HCT116 (cell line): ENCODE data around the gene MAN1A1. TPM values are rescaled to one million over a fixed set of nuclear protein-coding genes. Genes with fewer than 3 reads are reported as not detected.

ENCODE experiments used
- ATAC-seq: fragments of 200-7000 bp; cut with Tn5 transposase; 2 replicates; pipeline ENCODE4 v1.9.1; 2020; ENCODE audit warnings: mild to moderate bottlenecking, moderate library complexity
- BruUV-seq: library from RNA; stranded (reverse); fragments of 400-500 nt; replicated peaks from 2 replicates; lab custom pipeline; 2021; lab: Mats Ljungman, UMichigan
- CTCF ChIA-PET: fragments of 300-600 bp; sonication (Branson Sonifier 250); formaldehyde crosslinking; loops from one replicate; lab custom pipeline; 2021; ENCODE audit warnings: antibody characterized with exemption; lab: Charles Lee
- POLR2A ChIA-PET: fragments of 300-600, 350-600 bp; sonication (Branson Sonifier 250); formaldehyde crosslinking; loops from one replicate; lab custom pipeline; 2021; ENCODE audit warnings: antibody characterized with exemption; lab: Charles Lee
- RAD21 ChIA-PET, 2 experiments: fragments of 300-600 bp; sonication (Branson Sonifier 250); formaldehyde crosslinking; loops; one replicate each; lab custom pipeline; 2023; ENCODE audit warnings: low total read pairs in 2 of 2; ENCODE audit not compliant: uncharacterized antibody in 2 of 2, unreplicated experiment in 2 of 2, low non-redundant PET in 1 of 2; lab: Charles Lee
- DNase-seq: peaks from one replicate; pipeline ENCODE4 v3.0.0-alpha.2; 2010; ENCODE audit warnings: low read depth, low spot score
- H2AFZ ChIP-seq: fragments of 200-600 bp; shearing (Covaris generic), sonication (generic); 2 replicates; pipeline ENCODE4 v1.6.1; 2017; ENCODE audit warnings: low read depth, mixed run types, mixed read lengths, antibody characterized with exemption, low read length; ENCODE audit not compliant: poor library complexity, severe bottlenecking
- H3K27ac ChIP-seq: 2 replicates; pipeline ENCODE4 v1.5.1; 2012; ENCODE audit warnings: low read depth, low read length
- H3K27me3 ChIP-seq: fragments of 200-600 bp; sonication (generic); 2 replicates; pipeline ENCODE4 v1.6.1; 2016; ENCODE audit warnings: mixed run types, low read length, mixed read lengths; ENCODE audit not compliant: insufficient read depth
- H3K36me3 ChIP-seq, 2 experiments: fragments of 200-500 bp in 1 of 2; fragments of 200-600 bp in 1 of 2; sonication (Bioruptor generic) in 1 of 2; sonication (generic) in 1 of 2; 2 replicates each; pipeline versions ENCODE4 v1.5.1 to v1.6.1; 2014 to 2016; ENCODE audit warnings: low read length in 2 of 2, inconsistent platforms in 1 of 2, mixed read lengths in 1 of 2, mixed run types in 1 of 2; ENCODE audit not compliant: insufficient read depth in 2 of 2, control insufficient read depth in 1 of 2
- H3K4me1 ChIP-seq, 2 experiments: fragments of 200-600 bp in 1 of 2; sonication (generic) in 1 of 2; 2 replicates each; pipeline versions ENCODE4 v1.5.1 to v1.6.1; 2012 to 2017; ENCODE audit warnings: low read length in 2 of 2, inconsistent platforms in 1 of 2, mild to moderate bottlenecking in 1 of 2, mixed read lengths in 1 of 2, mixed run types in 1 of 2, moderate library complexity in 1 of 2; ENCODE audit not compliant: insufficient read depth in 2 of 2, control insufficient read depth in 1 of 2
- H3K4me2 ChIP-seq: fragments of 200-600 bp; sonication (generic); 2 replicates; pipeline ENCODE4 v1.6.1; 2017; ENCODE audit warnings: mixed run types, low read length, mixed read lengths
- H3K4me3 ChIP-seq, 2 experiments: fragments of 200-600 bp in 1 of 2; sonication (generic) in 1 of 2; replicated peaks in 1 of 2; 2 replicates each; pipeline ENCODE4 v1.5.1; 2011 to 2016; ENCODE audit warnings: low read length in 2 of 2, control low read depth in 1 of 2, low read depth in 1 of 2, mild to moderate bottlenecking in 1 of 2, mixed read lengths in 1 of 2, mixed run types in 1 of 2
- H3K79me2 ChIP-seq: fragments of 200-600 bp; sonication (generic); 2 replicates; pipeline ENCODE4 v1.6.1; 2017; ENCODE audit warnings: mild to moderate bottlenecking, mixed run types, low read length, moderate library complexity, mixed read lengths; ENCODE audit not compliant: insufficient read depth
- H3K9ac ChIP-seq: fragments of 200-600 bp; sonication (generic); 2 replicates; pipeline ENCODE4 v1.6.1; 2016; ENCODE audit warnings: low read length, mixed read lengths
- H3K9me2 ChIP-seq: fragments of 200-600 bp; sonication (generic), shearing (Covaris generic); 2 replicates; pipeline ENCODE4 v1.6.1; 2017; ENCODE audit warnings: mixed run types, mild to moderate bottlenecking, moderate library complexity; ENCODE audit not compliant: insufficient read depth
- H3K9me3 ChIP-seq, 2 experiments: fragments of 200-500 bp in 1 of 2; fragments of 200-600 bp in 1 of 2; sonication (Bioruptor generic) in 1 of 2; sonication (generic) in 1 of 2; 2 replicates each; pipeline ENCODE4 v1.6.1; 2014 to 2017; ENCODE audit warnings: low read length in 2 of 2, mixed read lengths in 2 of 2, inconsistent platforms in 1 of 2, low read depth in 1 of 2, mild to moderate bottlenecking in 1 of 2, mixed run types in 1 of 2, moderate library complexity in 1 of 2; ENCODE audit not compliant: control insufficient read depth in 1 of 2, insufficient read depth in 1 of 2
- H4K20me1 ChIP-seq: fragments of 200-600 bp; sonication (generic), shearing (Covaris generic); 2 replicates; pipeline ENCODE4 v1.6.1; 2017; ENCODE audit warnings: mixed run types, mild to moderate bottlenecking, moderate library complexity; ENCODE audit not compliant: insufficient read depth
- ATF3 ChIP-seq: IDR thresholded peaks from 2 replicates; pipeline ENCODE4 v1.6.1; 2012
- EZH2 ChIP-seq: fragments of 200-600 bp; sonication (generic); IDR thresholded peaks from 2 replicates; pipeline ENCODE4 v1.6.1; 2017; ENCODE audit warnings: antibody characterized with exemption, mixed run types
- MAX ChIP-seq: IDR thresholded peaks from 2 replicates; pipeline ENCODE4 v1.6.1; 2012
- POLR2A ChIP-seq: IDR thresholded peaks from 2 replicates; pipeline ENCODE4 v1.7.0; 2011; ENCODE audit warnings: borderline replicate concordance; ENCODE audit not compliant: insufficient read depth, insufficient read length; ENCODE audit errors: extremely low read depth
- TCF7L2 ChIP-seq: IDR thresholded peaks from 2 replicates; pipeline ENCODE4 v1.7.0; 2011; ENCODE audit warnings: borderline replicate concordance, inconsistent platforms; ENCODE audit not compliant: insufficient read depth, insufficient read length; ENCODE audit errors: extremely low read depth
- YY1 ChIP-seq: IDR thresholded peaks from 2 replicates; pipeline ENCODE4 v1.6.1; 2011; ENCODE audit warnings: low read length, low read depth, moderate library complexity, mild to moderate bottlenecking; ENCODE audit not compliant: insufficient replicate concordance; ENCODE audit errors: extremely low read depth
- ZNF274 ChIP-seq: fragments of 200-500 bp; sonication (Bioruptor generic); IDR thresholded peaks from 2 replicates; pipeline ENCODE4 v1.6.1; 2014; ENCODE audit warnings: mild to moderate bottlenecking, low read depth, low read length, inconsistent platforms
- intact Hi-C: fragments of 100-400 bp; cut with micrococcal nuclease; formaldehyde crosslinking; loops from 2 replicates; pipeline ENCODE4 v1.10.0; 2022
- total RNA-seq: library from RNA; stranded (reverse); gene quantifications from one replicate; pipeline ENCODE4 v1.2.1, GENCODE V29; 2021; ENCODE audit not compliant: unreplicated experiment

MAN1A1 gene
- total RNA-seq, 1 experiment from 2014 or later: 46.0 TPM

GRCh38 chr6:119142041-119142440, 207.5 kb downstream of the MAN1A1 start (continued):
- TF ChIP-seq YY1 (no peak), ATF3 (no peak)
- TF ChIP-seq, all 23 proteins: peak for 0

DNA sequence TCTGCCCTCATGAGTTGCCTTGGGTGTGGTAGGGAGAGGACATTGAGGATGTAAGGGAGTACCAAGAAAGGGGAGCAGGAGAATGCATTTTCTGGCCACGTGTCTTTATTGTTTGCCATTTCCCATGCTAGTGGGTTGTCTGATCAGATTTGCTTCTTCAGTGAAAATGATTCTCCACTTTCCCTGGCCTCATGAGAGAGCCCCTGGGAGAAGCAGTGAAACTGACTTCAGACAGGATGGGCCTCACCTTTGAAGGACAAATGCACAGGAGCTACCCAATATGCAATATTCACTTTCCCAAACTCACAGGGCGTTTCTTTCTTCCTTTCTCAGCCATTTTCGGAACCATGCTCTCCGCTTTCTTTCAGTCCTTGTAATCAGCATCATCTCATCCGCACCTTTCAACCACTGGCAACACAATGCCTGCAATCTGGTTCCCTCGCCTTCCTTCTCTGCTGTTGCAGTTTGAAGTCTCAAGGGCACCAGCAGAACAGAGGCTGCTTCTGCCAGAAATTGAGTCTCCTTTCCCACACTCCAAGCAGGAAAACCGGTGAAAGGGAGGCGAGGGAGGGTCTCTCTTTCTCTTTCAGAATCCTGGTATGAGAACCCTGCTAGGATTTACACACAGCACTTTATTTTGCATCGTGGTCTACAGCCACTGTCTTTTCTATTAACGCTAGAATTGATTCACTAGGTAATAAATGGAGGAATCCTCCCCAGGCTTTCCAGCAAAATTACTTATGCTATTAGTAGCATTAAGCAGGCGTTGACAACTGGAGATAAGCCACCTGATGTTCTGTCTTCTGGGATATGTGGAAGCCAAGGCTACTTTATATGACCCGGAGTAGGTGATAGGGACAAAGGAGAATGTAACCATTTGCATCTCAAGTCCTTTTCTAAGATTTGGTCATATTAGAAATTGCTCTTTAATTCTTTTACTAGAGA, 209.1 kb downstream of the MAN1A1 start:
- no TSS peak for BruUV-seq
- H3K4me3 ChIP-seq: no peak overlapping the region
- no peaks in the 10 kb centered on the region for H3K36me3 ChIP-seq
- ChIA-PET POLR2A (no interaction called here), CTCF (no interaction called here), RAD21 (no interaction called here)
- no peak overlapping the region for H3K9ac ChIP-seq
- TF ChIP-seq EZH2: no peak
- intact Hi-C loops: loop anchor here (10.0 kb wide), 1 partner anchor 1234 kb away; no protein-coding TSS in a partner anchor
- DNase-seq: no peak
- H3K27me3 ChIP-seq: no peaks in the 10 kb centered on the region
- no peaks in the 10 kb centered on the region for H3K9me3 ChIP-seq
- no peak overlapping the region for H3K4me2 ChIP-seq
- no peaks in the 10 kb centered on the region for H4K20me1 ChIP-seq
- no peaks in the 10 kb centered on the region for H3K79me2 ChIP-seq
- H3K4me1 ChIP-seq: peaks cover 7 to 13% of the 10 kb centered on the region in 2 experiments
- no peak overlapping the region for H2AFZ ChIP-seq
- no peaks in the 10 kb centered on the region for H3K9me2 ChIP-seq
- H3K27ac ChIP-seq: no peak overlapping the region
- no peak for ATAC-seq

- no peak overlapping the region for H3K27ac ChIP-seq
- intact Hi-C loops: no loop called here
- no peak overlapping the region for H3K4me3 ChIP-seq
- H3K36me3 ChIP-seq: no peaks in the 10 kb centered on the region
- no TSS peak for BruUV-seq
- TF ChIP-seq POLR2A: no peak
- no peak for TF ChIP-seq MAX
- no peak for TF ChIP-seq ZNF274
- TF ChIP-seq TCF7L2: no peak
- TF ChIP-seq, all 23 proteins: peak for 0
- no peaks in the 10 kb centered on the region for H3K9me2 ChIP-seq
- no peaks in the 10 kb centered on the region for H3K79me2 ChIP-seq
- no peaks in the 10 kb centered on the region for H3K9me3 ChIP-seq
- no peak overlapping the region for H3K9ac ChIP-seq
- H3K4me2 ChIP-seq: no peak overlapping the region
- ChIA-PET RAD21 (no interaction called here), CTCF (no interaction called here), POLR2A (no interaction called here)
- DNase-seq: no peak
- H4K20me1 ChIP-seq: no peaks in the 10 kb centered on the region
- H2AFZ ChIP-seq: no peak overlapping the region
- ATAC-seq: no peak
- no peaks in the 10 kb centered on the region for H3K27me3 ChIP-seq
- H3K4me1 ChIP-seq: no peaks in the 10 kb centered on the region
These were observed 210.5 kb downstream of the MAN1A1 start for GRCh38 chr6:119138906-119139541.
